ENCODE measurements around the gene IGFL2. TPM values are rescaled to one million over a fixed set of nuclear protein-coding genes. Genes with fewer than 3 reads are reported as not detected.

IGFL2 gene
- total RNA-seq, 1 experiment from 2014 or later, result 64.7 TPM

- Histone ChIP-seq H3K4me1 (0 out of 2 replicates have a peak, but pooled peaks cover 4% of the 10 kb centered on the region), H3K27me3 (replicated peaks; ENCODE audit: control insufficient read depth, insufficient read depth, low read length) (no peaks in the 10 kb centered on the region), H3K36me3 (ENCODE audit: control insufficient read depth, insufficient read depth, low read length) (no peaks in the 10 kb centered on the region), H3K4me3 (ENCODE audit: low read depth, low read length) (no peak overlapping the region), H3K9me3 (peaks cover 19% of the 10 kb centered on the region)
- Mint-ChIP-seq H3K9me3 (ENCODE audit: unreplicated experiment) (no peaks in the 10 kb centered on the region), H3K36me3 (ENCODE audit: insufficient read depth, unreplicated experiment) (peaks cover 4% of the 10 kb centered on the region), H3K4me1 (ENCODE audit: low read depth, unreplicated experiment) (no peaks in the 10 kb centered on the region), H3K4me3 (ENCODE audit: unreplicated experiment) (no peak overlapping the region), H3K27me3 (ENCODE audit: insufficient read depth, unreplicated experiment) (no peaks in the 10 kb centered on the region), H3K27ac (ENCODE audit: unreplicated experiment) (no peak overlapping the region)
- no TSS peak for BruUV-seq (replicated peaks)
- CTCF ChIA-PET, result no interaction called here
- DNase-seq, result no peak
- intact Hi-C loops (cut with micrococcal nuclease; ENCODE audit: unreplicated experiment), result no loop called here
- POLR2A ChIA-PET, result no interaction called here
- no peak for TF ChIP-seq CTCF (IDR thresholded peaks at IDR 0.05; ENCODE audit: insufficient read depth in 1 of 2, low read depth in 1 of 2, low read length in 1 of 2, severe bottlenecking in 1 of 2, unreplicated experiment in 1 of 2)
These were observed 40.7 kb upstream of the IGFL2 start for GRCh38 chr19:46107371-46107770.

DNA sequence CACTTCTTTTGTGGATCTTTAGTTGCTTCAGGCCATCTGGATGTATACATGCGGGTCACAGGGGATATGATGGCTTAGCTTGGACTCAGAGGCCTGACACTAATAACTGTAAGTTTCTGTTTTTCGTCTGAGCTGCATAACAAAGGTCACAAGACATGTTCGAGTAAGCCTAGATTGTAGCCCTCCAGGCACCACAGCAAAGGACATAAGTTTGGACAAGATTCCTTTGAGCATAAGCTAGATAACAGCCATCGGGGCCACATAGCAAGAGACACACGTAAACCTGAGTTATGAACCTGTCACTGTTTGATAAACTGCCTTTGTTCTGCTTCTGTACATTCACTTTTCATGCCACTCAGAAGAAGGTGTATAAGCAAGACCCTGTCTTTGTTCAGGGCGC lies 38.2 kb upstream of the IGFL2 start:
- no peak for TF ChIP-seq CTCF (IDR thresholded peaks at IDR 0.05; ENCODE audit: insufficient read depth in 1 of 2, low read depth in 1 of 2, low read length in 1 of 2, severe bottlenecking in 1 of 2, unreplicated experiment in 1 of 2)
- Mint-ChIP-seq H3K4me1 (ENCODE audit: low read depth, unreplicated experiment) (no peaks in the 10 kb centered on the region), H3K27ac (ENCODE audit: unreplicated experiment) (no peak overlapping the region), H3K9me3 (ENCODE audit: unreplicated experiment) (no peaks in the 10 kb centered on the region), H3K36me3 (ENCODE audit: insufficient read depth, unreplicated experiment) (peaks cover 4% of the 10 kb centered on the region), H3K27me3 (ENCODE audit: insufficient read depth, unreplicated experiment) (no peaks in the 10 kb centered on the region), H3K4me3 (ENCODE audit: unreplicated experiment) (no peak overlapping the region)
- intact Hi-C loops (cut with micrococcal nuclease; ENCODE audit: unreplicated experiment), result no loop called here
- POLR2A ChIA-PET, result no interaction called here
- BruUV-seq (replicated peaks), result no TSS peak
- H3K36me3 ChIP-seq (ENCODE audit: control insufficient read depth, insufficient read depth, low read length), result no peaks in the 10 kb centered on the region
- peaks cover 19% of the 10 kb centered on the region for H3K9me3 ChIP-seq
- H3K27me3 ChIP-seq (replicated peaks; ENCODE audit: control insufficient read depth, insufficient read depth, low read length), result no peaks in the 10 kb centered on the region
- H3K4me3 ChIP-seq (ENCODE audit: low read depth, low read length), result no peak overlapping the region
- no peak for DNase-seq
- CTCF ChIA-PET, result no interaction called here
- H3K4me1 ChIP-seq, result 0 out of 2 replicates have a peak, but pooled peaks cover 4% of the 10 kb centered on the region

GRCh38 chr19:46111376-46111775 lies 36.7 kb upstream of the IGFL2 start:
- POLR2A ChIA-PET, result no interaction called here
- Mint-ChIP-seq H3K27ac (ENCODE audit: unreplicated experiment) (no peak overlapping the region), H3K27me3 (ENCODE audit: insufficient read depth, unreplicated experiment) (no peaks in the 10 kb centered on the region), H3K4me3 (ENCODE audit: unreplicated experiment) (no peak overlapping the region), H3K4me1 (ENCODE audit: low read depth, unreplicated experiment) (no peaks in the 10 kb centered on the region), H3K36me3 (ENCODE audit: insufficient read depth, unreplicated experiment) (peaks cover 4% of the 10 kb centered on the region), H3K9me3 (ENCODE audit: unreplicated experiment) (no peaks in the 10 kb centered on the region)
- Histone ChIP-seq H3K4me3 (ENCODE audit: low read depth, low read length) (no peak overlapping the region), H3K36me3 (ENCODE audit: control insufficient read depth, insufficient read depth, low read length) (no peaks in the 10 kb centered on the region), H3K4me1 (0 out of 2 replicates have a peak, but pooled peaks cover 4% of the 10 kb centered on the region), H3K27me3 (replicated peaks; ENCODE audit: control insufficient read depth, insufficient read depth, low read length) (no peaks in the 10 kb centered on the region), H3K9me3 (peaks cover 13% of the 10 kb centered on the region; the same call in 1 of the 2 replicates)
- intact Hi-C loops (cut with micrococcal nuclease; ENCODE audit: unreplicated experiment), result no loop called here
- DNase-seq, result no peak
- no peak for TF ChIP-seq CTCF (IDR thresholded peaks at IDR 0.05; ENCODE audit: insufficient read depth in 1 of 2, low read depth in 1 of 2, low read length in 1 of 2, severe bottlenecking in 1 of 2, unreplicated experiment in 1 of 2)
- no TSS peak for BruUV-seq (replicated peaks)
- CTCF ChIA-PET, result no interaction called here

Data from Caco-2 (cell line).